PC-3 (cell line): ENCODE data around the gene PCBP3. TPM values are rescaled to one million over a fixed set of nuclear protein-coding genes. Genes with fewer than 3 reads are reported as not detected.

Experiments used
- ATAC-seq: fragments of 200-7000 bp; cut with Tn5 transposase; 2 replicates; pipeline ENCODE4 v1.9.1; 2020; ENCODE audit warnings: mild to moderate bottlenecking, moderate library complexity
- BruUV-seq: library from RNA; stranded (reverse); fragments of 400-500 nt; replicated peaks from 2 replicates; lab custom pipeline; 2021; lab: Mats Ljungman, UMichigan
- CTCF ChIA-PET: fragments of 300-600 bp; sonication (Branson Sonifier 250); formaldehyde crosslinking; loops from one replicate; lab custom pipeline; 2022; ENCODE audit warnings: antibody characterized with exemption; lab: Charles Lee
- POLR2A ChIA-PET: fragments of 300-600 bp; sonication (Branson Sonifier 250); formaldehyde crosslinking; loops from one replicate; lab custom pipeline; 2022; ENCODE audit warnings: antibody characterized with exemption; ENCODE audit not compliant: unreplicated experiment; lab: Charles Lee
- DNase-seq: peaks from one replicate; pipeline ENCODE4 v3.0.0-alpha.2; 2015
- H2AFZ ChIP-seq: fragments of 300-600 bp; sonication (generic); 2 replicates; pipeline ENCODE4 v1.6.0; 2016; ENCODE audit warnings: antibody characterized with exemption, low read length
- H3F3A ChIP-seq: fragments of 300-600 bp; sonication (generic); one replicate; pipeline ENCODE4 v1.6.0; 2017; ENCODE audit warnings: antibody characterized with exemption, low read length, control low read depth, mild to moderate bottlenecking; ENCODE audit not compliant: unreplicated experiment
- H3K27ac ChIP-seq: fragments of 300-600 bp; sonication (generic); 2 replicates; pipeline ENCODE4 v1.5.1; 2016; ENCODE audit warnings: mild to moderate bottlenecking, low read length
- H3K27me3 ChIP-seq: fragments of 300-600 bp; sonication (generic); 2 replicates; pipeline ENCODE4 v1.6.1; 2016; ENCODE audit warnings: low read length, mixed read lengths
- H3K36me3 ChIP-seq: fragments of 300-600 bp; sonication (generic); 2 replicates; pipeline ENCODE4 v1.6.1; 2016; ENCODE audit warnings: low read depth, mixed run types, low read length, mixed read lengths
- H3K4me1 ChIP-seq: fragments of 300-600 bp; sonication (generic); 2 replicates; pipeline ENCODE4 v1.5.1; 2016; ENCODE audit warnings: low read length; ENCODE audit not compliant: insufficient read depth
- H3K4me2 ChIP-seq: fragments of 300-600 bp; sonication (generic); 2 replicates; pipeline ENCODE4 v1.6.0; 2016; ENCODE audit warnings: low read length
- H3K4me3 ChIP-seq: fragments of 300-600 bp; sonication (generic); 2 replicates; pipeline ENCODE4 v1.5.1; 2016; ENCODE audit warnings: mild to moderate bottlenecking, low read length, mixed read lengths
- H3K79me2 ChIP-seq: fragments of 300-600 bp; sonication (generic); 2 replicates; pipeline ENCODE4 v1.6.1; 2017; ENCODE audit warnings: low read length, mixed read lengths
- H3K9ac ChIP-seq: fragments of 300-600 bp; sonication (generic); 2 replicates; pipeline ENCODE4 v1.6.0; 2016; ENCODE audit warnings: mild to moderate bottlenecking, low read length
- H3K9me2 ChIP-seq: fragments of 300-600 bp; sonication (generic); replicated peaks from 2 replicates; pipeline ENCODE4 v1.6.1; 2016; ENCODE audit warnings: mixed run types, low read length, mixed read lengths
- H3K9me3 ChIP-seq: fragments of 300-600 bp; sonication (generic); 2 replicates; pipeline ENCODE4 v1.6.1; 2016; ENCODE audit warnings: low read length, mixed read lengths
- H4K20me1 ChIP-seq: fragments of 300-600 bp; sonication (generic); 2 replicates; pipeline ENCODE4 v1.6.1; 2016; ENCODE audit warnings: low read length, mixed read lengths
- EZH2 ChIP-seq: fragments of 300-600 bp; sonication (generic); IDR thresholded peaks from one replicate; pipeline ENCODE4 v1.6.1; 2017; ENCODE audit warnings: antibody characterized with exemption, mild to moderate bottlenecking, low read length; ENCODE audit not compliant: unreplicated experiment
- EZH2phosphoT487 ChIP-seq: fragments of 300-600 bp; sonication (generic); IDR thresholded peaks from 2 replicates; pipeline ENCODE4 v1.6.1; 2018; ENCODE audit warnings: mild to moderate bottlenecking, antibody characterized with exemption, low read length, borderline replicate concordance
- intact Hi-C: fragments of 100-400 bp; cut with micrococcal nuclease; formaldehyde crosslinking; loops from 2 replicates; pipeline ENCODE4 v1.9.0; 2023
- total RNA-seq: library from RNA; depleted of rRNA; stranded (reverse); fragments of >200 nt; gene quantifications from 2 replicates; pipeline ENCODE4 v1.2.3, GENCODE V29; 2014
- TF ChIP-seq, protein P1 (sequence below): fragments of 300-600 bp; sonication (generic); conservative IDR thresholded peaks from 2 replicates; pipeline ENCODE4 v1.5.1; 2017; ENCODE audit warnings: antibody characterized with exemption, low read depth, mild to moderate bottlenecking, low read length

The PCBP3 gene
- total RNA-seq, 1 experiment from 2014 or later, result 2.4 TPM

DNA sequence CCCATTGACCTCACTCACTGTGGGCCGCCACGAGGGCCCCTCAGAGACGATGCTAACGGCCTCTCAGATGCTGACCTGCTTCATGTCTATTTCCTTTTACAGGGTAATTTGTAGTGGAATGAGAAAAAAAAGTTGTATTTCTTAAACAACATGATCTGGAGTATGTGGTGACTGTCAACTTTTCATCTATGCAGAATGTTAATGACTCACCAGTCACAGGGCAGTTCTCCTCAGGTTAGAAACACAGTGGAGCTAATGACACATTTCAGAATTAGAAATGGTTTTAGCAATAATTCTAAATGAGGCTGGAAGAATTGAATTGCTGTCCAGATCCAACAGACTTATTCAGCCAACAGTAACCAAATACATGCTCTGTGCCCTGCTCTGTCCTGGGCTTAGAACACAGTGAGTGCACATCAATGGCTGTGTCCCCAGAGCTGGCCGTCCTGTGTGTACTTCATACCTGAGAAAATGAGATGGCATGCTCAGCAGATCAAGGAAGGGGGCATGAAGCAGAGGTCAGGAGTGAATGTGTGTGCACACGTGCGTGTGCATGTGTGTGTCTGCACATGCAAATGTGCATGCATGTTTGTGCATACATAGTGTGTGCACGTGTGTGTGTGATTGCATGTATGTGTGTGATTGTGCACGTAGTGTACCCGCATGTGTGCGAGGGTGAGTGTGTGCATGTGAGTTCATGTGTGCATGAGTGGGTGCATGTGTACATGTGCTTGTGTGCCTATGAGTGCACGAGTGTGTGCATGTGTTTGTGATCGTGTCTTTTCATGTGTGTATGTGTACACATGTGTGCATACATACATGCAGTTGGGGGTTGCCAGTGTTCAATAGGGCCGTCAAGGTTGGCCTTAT lies 145.3 kb downstream of the PCBP3 start:
- H3K27ac ChIP-seq, result no peak overlapping the region
- no TSS peak for BruUV-seq
- POLR2A ChIA-PET, result no interaction called here
- CTCF ChIA-PET, result no interaction called here
- no peaks in the 10 kb centered on the region for H3K79me2 ChIP-seq
- intact Hi-C loops, result no loop called here
- H3K9ac ChIP-seq, result no peak overlapping the region
- H3K36me3 ChIP-seq, result no peaks in the 10 kb centered on the region
- H3K9me2 ChIP-seq, result no peaks in the 10 kb centered on the region
- no peak overlapping the region for H2AFZ ChIP-seq
- no peaks in the 10 kb centered on the region for H4K20me1 ChIP-seq
- H3K4me1 ChIP-seq, result no peaks in the 10 kb centered on the region
- ATAC-seq (peak; percentile 27; the same call in 1 of the 2 replicates), DNase-seq (no peak)
- H3F3A ChIP-seq, result no peaks in the 10 kb centered on the region
- no peaks in the 10 kb centered on the region for H3K9me3 ChIP-seq
- no peaks in the 10 kb centered on the region for H3K27me3 ChIP-seq
- no peak overlapping the region for H3K4me2 ChIP-seq
- no peak for TF ChIP-seq EZH2phosphoT487
- TF ChIP-seq, protein P1, sequence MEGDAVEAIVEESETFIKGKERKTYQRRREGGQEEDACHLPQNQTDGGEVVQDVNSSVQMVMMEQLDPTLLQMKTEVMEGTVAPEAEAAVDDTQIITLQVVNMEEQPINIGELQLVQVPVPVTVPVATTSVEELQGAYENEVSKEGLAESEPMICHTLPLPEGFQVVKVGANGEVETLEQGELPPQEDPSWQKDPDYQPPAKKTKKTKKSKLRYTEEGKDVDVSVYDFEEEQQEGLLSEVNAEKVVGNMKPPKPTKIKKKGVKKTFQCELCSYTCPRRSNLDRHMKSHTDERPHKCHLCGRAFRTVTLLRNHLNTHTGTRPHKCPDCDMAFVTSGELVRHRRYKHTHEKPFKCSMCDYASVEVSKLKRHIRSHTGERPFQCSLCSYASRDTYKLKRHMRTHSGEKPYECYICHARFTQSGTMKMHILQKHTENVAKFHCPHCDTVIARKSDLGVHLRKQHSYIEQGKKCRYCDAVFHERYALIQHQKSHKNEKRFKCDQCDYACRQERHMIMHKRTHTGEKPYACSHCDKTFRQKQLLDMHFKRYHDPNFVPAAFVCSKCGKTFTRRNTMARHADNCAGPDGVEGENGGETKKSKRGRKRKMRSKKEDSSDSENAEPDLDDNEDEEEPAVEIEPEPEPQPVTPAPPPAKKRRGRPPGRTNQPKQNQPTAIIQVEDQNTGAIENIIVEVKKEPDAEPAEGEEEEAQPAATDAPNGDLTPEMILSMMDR, result no peak
- no peak overlapping the region for H3K4me3 ChIP-seq

DNA sequence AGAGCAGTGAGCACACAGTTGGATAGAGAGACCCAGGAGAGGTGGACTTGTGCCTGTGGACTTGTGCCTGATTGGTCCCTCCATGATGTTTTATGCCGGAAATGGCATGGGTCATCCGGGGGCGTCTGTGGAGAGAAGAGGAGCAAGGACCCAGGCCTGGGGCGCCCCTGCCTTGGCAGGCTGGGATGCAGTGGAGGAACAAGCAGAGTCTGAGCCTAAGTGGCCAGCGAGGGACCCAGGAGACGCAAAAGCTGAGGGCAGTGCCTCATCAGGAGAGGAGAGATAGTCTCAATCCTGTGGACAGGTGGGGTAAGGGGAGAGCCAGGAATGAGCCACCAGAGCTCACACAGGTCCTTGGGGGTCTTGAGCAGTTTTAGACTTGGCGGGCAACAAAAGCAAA lies 146.9 kb downstream of the PCBP3 start:
- ATAC-seq, result no peak
- Histone ChIP-seq H3K9ac (no peak overlapping the region), H3K4me3 (no peak overlapping the region), H3K4me1 (no peaks in the 10 kb centered on the region), H3K27ac (no peak overlapping the region), H3K9me3 (no peaks in the 10 kb centered on the region), H3K36me3 (no peaks in the 10 kb centered on the region), H3K4me2 (no peak overlapping the region), H4K20me1 (no peaks in the 10 kb centered on the region), H3K9me2 (no peaks in the 10 kb centered on the region), H3F3A (no peaks in the 10 kb centered on the region), H3K27me3 (no peaks in the 10 kb centered on the region), H3K79me2 (no peaks in the 10 kb centered on the region), H2AFZ (no peak overlapping the region)
- CTCF ChIA-PET, result no interaction called here
- BruUV-seq, result no TSS peak
- POLR2A ChIA-PET, result no interaction called here
- no peak for DNase-seq
- intact Hi-C loops, result no loop called here
- TF ChIP-seq, protein P1, result no peak
- TF ChIP-seq EZH2 (no peak), EZH2phosphoT487 (no peak)
